ENCODE results near the gene PLA2G15.

The PLA2G15 gene

DNA sequence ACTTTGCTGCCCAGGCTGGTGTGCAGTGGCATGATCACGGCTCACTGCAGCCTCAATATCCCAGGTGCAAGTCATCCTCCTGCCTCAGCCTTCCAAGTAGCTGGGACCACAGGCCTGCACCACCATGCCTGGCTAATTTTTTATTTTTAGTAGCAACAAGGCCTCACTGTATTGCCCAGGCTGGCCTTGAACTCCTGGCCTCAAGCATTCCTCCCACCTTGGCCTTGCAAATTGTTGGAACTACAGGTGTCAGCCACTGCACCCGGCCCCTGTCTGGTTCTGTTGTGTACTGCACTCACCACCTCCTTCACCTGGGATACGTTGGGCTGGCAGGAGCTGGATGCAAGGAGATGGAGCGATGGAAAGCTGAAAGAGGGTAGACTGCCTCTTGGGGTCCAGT lies 8.5 kb downstream of the PLA2G15 start:
- H3K4me3 ChIP-seq (replicated peaks; ENCODE audit: insufficient read depth, low read length), result no peak overlapping the region
- TF ChIP-seq, protein P1, sequence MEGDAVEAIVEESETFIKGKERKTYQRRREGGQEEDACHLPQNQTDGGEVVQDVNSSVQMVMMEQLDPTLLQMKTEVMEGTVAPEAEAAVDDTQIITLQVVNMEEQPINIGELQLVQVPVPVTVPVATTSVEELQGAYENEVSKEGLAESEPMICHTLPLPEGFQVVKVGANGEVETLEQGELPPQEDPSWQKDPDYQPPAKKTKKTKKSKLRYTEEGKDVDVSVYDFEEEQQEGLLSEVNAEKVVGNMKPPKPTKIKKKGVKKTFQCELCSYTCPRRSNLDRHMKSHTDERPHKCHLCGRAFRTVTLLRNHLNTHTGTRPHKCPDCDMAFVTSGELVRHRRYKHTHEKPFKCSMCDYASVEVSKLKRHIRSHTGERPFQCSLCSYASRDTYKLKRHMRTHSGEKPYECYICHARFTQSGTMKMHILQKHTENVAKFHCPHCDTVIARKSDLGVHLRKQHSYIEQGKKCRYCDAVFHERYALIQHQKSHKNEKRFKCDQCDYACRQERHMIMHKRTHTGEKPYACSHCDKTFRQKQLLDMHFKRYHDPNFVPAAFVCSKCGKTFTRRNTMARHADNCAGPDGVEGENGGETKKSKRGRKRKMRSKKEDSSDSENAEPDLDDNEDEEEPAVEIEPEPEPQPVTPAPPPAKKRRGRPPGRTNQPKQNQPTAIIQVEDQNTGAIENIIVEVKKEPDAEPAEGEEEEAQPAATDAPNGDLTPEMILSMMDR (IDR thresholded peaks at IDR 0.05; ENCODE audit: insufficient read depth, low read length), result no peak
- TF ChIP-seq SPI1 (IDR thresholded peaks at IDR 0.05; ENCODE audit: borderline replicate concordance, low read depth), result no peak
- TF ChIP-seq, protein P2, sequence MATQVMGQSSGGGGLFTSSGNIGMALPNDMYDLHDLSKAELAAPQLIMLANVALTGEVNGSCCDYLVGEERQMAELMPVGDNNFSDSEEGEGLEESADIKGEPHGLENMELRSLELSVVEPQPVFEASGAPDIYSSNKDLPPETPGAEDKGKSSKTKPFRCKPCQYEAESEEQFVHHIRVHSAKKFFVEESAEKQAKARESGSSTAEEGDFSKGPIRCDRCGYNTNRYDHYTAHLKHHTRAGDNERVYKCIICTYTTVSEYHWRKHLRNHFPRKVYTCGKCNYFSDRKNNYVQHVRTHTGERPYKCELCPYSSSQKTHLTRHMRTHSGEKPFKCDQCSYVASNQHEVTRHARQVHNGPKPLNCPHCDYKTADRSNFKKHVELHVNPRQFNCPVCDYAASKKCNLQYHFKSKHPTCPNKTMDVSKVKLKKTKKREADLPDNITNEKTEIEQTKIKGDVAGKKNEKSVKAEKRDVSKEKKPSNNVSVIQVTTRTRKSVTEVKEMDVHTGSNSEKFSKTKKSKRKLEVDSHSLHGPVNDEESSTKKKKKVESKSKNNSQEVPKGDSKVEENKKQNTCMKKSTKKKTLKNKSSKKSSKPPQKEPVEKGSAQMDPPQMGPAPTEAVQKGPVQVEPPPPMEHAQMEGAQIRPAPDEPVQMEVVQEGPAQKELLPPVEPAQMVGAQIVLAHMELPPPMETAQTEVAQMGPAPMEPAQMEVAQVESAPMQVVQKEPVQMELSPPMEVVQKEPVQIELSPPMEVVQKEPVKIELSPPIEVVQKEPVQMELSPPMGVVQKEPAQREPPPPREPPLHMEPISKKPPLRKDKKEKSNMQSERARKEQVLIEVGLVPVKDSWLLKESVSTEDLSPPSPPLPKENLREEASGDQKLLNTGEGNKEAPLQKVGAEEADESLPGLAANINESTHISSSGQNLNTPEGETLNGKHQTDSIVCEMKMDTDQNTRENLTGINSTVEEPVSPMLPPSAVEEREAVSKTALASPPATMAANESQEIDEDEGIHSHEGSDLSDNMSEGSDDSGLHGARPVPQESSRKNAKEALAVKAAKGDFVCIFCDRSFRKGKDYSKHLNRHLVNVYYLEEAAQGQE (IDR thresholded peaks at IDR 0.05; ENCODE audit: insufficient replicate concordance, low read depth), result no peak
- no peak for TF ChIP-seq GABPA (IDR thresholded peaks at IDR 0.05; ENCODE audit: low read depth)
- TF ChIP-seq POLR2AphosphoS5 (IDR thresholded peaks at IDR 0.05; ENCODE audit: low read depth), result no peak
- no peak for DNase-seq (ENCODE audit: low read depth in 1 of 2, low spot score in 1 of 2)
- no peak overlapping the region for H3K27ac ChIP-seq (replicated peaks)
- no peaks in the 10 kb centered on the region for H3K27me3 ChIP-seq (ENCODE audit: insufficient read depth, poor library complexity, severe bottlenecking)

DNA sequence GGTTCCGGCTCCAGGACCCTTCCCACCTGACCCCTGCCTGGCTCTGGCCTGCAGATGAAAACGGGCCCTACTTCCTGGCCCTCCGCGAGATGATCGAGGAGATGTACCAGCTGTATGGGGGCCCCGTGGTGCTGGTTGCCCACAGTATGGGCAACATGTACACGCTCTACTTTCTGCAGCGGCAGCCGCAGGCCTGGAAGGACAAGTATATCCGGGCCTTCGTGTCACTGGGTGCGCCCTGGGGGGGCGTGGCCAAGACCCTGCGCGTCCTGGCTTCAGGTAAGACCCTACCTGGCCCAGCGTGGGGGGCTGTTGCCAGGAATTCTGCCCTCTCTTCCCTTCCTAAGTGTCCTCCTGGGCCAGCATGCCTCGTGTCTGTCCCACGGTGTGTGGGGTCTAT lies 10.5 kb downstream of the PLA2G15 start:
- TF ChIP-seq, protein P2 (IDR thresholded peaks at IDR 0.05; ENCODE audit: insufficient replicate concordance, low read depth), result no peak
- TF ChIP-seq SPI1 (IDR thresholded peaks at IDR 0.05; ENCODE audit: borderline replicate concordance, low read depth), result no peak
- no peak for DNase-seq (ENCODE audit: low read depth in 1 of 2, low spot score in 1 of 2)
- no peak overlapping the region for H3K27ac ChIP-seq (replicated peaks)

DNA sequence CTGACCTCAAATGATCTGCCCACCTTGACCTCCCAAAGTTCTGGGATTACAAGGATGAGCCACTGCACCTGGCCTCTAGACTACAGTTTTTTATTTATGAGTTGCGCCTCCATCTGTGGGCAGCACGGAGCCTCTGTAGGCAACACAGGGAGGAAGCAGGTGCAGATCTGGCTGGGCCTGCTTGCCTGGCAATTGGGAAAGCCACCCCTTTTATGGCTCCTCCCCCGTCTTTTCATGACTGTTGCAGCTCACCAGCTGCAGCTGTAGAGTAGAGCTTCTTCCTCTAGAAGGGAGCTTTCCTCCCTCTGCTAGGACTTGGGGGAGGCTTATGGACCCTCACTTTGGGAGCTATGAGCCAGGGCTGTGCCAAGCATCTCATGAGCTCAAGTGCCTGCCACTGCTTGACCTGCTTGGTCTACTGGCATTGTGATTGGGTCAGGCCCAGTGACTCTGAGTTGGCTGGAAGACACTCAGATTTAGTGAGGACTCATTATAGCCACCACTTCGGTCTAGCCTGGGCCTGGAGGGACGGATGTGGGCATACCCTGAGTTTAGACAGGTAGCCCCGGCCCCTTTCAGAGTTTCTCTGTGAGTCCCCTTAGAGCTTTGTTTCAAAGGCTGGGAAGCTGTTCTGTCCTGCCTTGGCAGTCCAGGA lies 12.2 kb downstream of the PLA2G15 start:
- Histone ChIP-seq H3K4me3 (replicated peaks; ENCODE audit: insufficient read depth, low read length) (no peak overlapping the region), H3K27ac (replicated peaks) (peak overlapping the region; percentile 87), H3K27me3 (ENCODE audit: insufficient read depth, poor library complexity, severe bottlenecking) (no peaks in the 10 kb centered on the region)
- TF ChIP-seq, protein P1 (IDR thresholded peaks at IDR 0.05; ENCODE audit: insufficient read depth, low read length), result no peak
- TF ChIP-seq GABPA (IDR thresholded peaks at IDR 0.05; ENCODE audit: low read depth) (peak; percentile 64; the same call in 1 of the 2 replicates), POLR2AphosphoS5 (IDR thresholded peaks at IDR 0.05; ENCODE audit: low read depth) (peak; percentile 99), SPI1 (IDR thresholded peaks at IDR 0.05; ENCODE audit: borderline replicate concordance, low read depth) (peak; percentile 48; the same call in 1 of the 2 replicates)
- peak; percentile 70 to 96 for DNase-seq (ENCODE audit: low read depth in 1 of 2, low spot score in 1 of 2)

More for the DNA sequence above, 10.5 kb downstream of the PLA2G15 start:
- H3K27me3 ChIP-seq (ENCODE audit: insufficient read depth, poor library complexity, severe bottlenecking), result no peaks in the 10 kb centered on the region
- H3K4me3 ChIP-seq (replicated peaks; ENCODE audit: insufficient read depth, low read length), result no peak overlapping the region

DNA sequence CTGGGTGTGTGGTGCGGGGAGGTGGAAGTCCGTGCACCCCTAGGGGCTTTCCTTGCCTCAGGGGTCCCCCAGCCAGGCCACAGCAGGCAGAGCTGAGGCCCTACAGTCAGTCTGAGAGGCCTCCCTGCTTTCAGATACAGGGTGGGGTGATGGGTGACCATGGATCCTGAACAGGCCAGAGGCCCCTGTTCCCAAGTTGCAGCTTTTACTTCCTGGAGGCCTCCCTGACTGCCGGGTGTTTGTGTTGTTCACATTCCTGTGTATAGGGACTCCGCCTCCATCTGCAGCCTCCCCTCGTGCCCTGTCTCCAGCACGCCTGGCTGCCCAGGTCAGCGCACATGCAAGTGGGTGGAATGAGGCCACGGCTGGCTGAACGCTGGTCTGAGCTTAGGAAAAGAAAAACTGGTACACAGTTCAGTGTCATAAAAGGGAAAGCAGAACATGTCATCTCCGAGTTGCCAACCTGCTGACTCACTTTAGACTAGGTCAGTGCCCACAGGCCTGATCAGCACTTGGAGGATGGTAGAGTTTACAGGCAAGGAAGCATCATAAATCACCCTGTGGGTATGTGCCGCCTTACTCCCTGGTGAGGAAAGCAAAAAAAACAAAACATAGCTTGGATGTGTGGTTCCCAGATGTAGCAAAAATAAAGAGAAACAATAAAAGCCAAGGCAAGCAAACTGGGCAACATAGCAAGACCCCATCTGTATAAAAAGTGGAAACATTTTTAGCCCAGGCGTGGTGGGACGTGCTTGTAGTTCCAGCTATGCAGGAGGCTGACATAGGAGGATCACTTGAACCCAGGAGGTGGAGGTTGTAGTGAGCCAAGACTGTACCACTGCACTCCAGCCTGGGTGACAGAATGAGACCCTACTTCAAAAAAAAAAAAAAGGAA lies 13.0 kb downstream of the PLA2G15 start:
- H3K27ac ChIP-seq (replicated peaks), result peak overlapping the region; percentile 87
- no peak overlapping the region for H3K4me3 ChIP-seq (replicated peaks; ENCODE audit: insufficient read depth, low read length)
- TF ChIP-seq SPI1 (IDR thresholded peaks at IDR 0.05; ENCODE audit: borderline replicate concordance, low read depth), result no peak
- TF ChIP-seq GABPA (IDR thresholded peaks at IDR 0.05; ENCODE audit: low read depth), result no peak
- TF ChIP-seq, protein P1 (IDR thresholded peaks at IDR 0.05; ENCODE audit: insufficient read depth, low read length), result no peak
- H3K27me3 ChIP-seq (ENCODE audit: insufficient read depth, poor library complexity, severe bottlenecking), result no peaks in the 10 kb centered on the region
- peak; percentile 36 to 80 for DNase-seq (ENCODE audit: low read depth in 1 of 2, low spot score in 1 of 2)
